ENCODE measurements around the gene CTSL. TPM values are rescaled to one million over a fixed set of nuclear protein-coding genes. Genes with fewer than 3 reads are reported as not detected.

CTSL gene
- total and polyA plus RNA-seq, 2 of the 13 experiments (the other 11 are each of a cell fraction or from before 2014, with no cell fraction given) = 78.1 to 113 TPM

DNA sequence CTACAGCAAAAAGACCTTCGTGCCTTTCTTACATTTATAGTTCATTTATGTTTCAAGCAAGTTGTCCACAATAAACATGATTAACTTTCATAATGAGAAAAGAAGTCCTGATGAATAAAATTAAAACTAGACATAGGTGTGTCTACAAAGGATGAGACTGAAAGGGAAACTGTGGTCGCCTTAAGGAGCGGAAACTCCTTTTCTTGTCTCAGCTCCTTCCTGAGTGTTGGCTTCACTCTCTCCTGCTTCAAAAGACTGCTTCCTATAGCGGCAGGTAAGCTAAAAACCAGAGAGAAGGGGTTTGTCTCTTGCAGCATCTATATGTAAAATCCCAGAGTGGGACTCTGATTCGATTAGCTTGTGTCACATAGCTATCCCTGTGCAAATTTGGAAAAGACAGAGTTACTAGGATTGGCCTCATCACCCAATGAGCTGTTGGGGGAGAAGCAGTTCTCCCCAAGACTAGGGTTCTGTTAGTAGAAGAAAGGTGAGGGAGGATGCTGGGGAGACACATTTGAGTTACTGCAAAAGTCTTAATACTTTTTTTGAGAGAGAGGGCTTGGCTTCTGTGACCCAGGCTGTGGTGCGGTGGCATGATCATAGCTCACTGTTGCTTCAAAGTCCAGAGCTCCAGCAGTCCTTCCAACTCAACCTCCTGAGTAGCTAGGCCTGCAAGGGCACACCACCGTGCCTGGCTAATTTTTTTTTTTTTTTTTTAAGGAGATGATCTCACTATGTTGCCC lies 16.8 kb upstream of the CTSL start:
- Histone ChIP-seq H3K9ac (ENCODE audit: insufficient read depth, low read depth, low read length) (no peak overlapping the region), H3K9me3 (ENCODE audit: low read length) (no peaks in the 10 kb centered on the region), H3K27ac (ENCODE audit: extremely low read length, insufficient read depth, low read length) (no peak overlapping the region), H3K79me2 (ENCODE audit: insufficient read depth, low read length) (no peaks in the 10 kb centered on the region), H4K20me1 (ENCODE audit: insufficient read depth, low read length) (no peaks in the 10 kb centered on the region), H3K4me1 (ENCODE audit: insufficient read depth, low read length) (peaks cover 29% of the 10 kb centered on the region), H3K4me2 (ENCODE audit: low read depth, low read length) (no peak overlapping the region), H3K4me3 (replicated peaks in 1 of 3; ENCODE audit: insufficient read depth in 1 of 3, low read depth in 2 of 3, low read length in 3 of 3) (no peak overlapping the region), H3K36me3 (replicated peaks in 1 of 2; ENCODE audit: control insufficient read depth in 1 of 2, insufficient read depth in 2 of 2, low read length in 2 of 2) (peaks cover 4 to 17% of the 10 kb centered on the region in 2 experiments; a peak in 4 of 5 replicates), H3K27me3 (ENCODE audit: control insufficient read depth in 1 of 2, insufficient read depth in 2 of 2, low read length in 2 of 2) (no peaks in the 10 kb centered on the region), H2AFZ (ENCODE audit: low read length) (no peak overlapping the region)
- DNase-seq (ENCODE audit: low spot score) (no peak), ATAC-seq (no peak), FAIRE-seq (no peak)
- no TSS peak for BruUV-seq (replicated peaks)
- ChIA-PET CTCF (ENCODE audit: low intra/inter-chr PET ratio, low total read pairs) (no interaction called here), POLR2A (interaction anchor here (1.2 kb wide), 1 partner anchor 17 kb away, joined by 4 read pairs; the partner anchor contains the start of gene CTSL)
- intact Hi-C loops (cut with micrococcal nuclease; ENCODE audit: unreplicated experiment) (no loop called here), in situ Hi-C loops (cut with HindIII; ENCODE audit: extremely low pct_ligation_motif_present, low pct_unique_long_range_greater_than_20kb) (no loop called here)
- TF ChIP-seq, protein P1, sequence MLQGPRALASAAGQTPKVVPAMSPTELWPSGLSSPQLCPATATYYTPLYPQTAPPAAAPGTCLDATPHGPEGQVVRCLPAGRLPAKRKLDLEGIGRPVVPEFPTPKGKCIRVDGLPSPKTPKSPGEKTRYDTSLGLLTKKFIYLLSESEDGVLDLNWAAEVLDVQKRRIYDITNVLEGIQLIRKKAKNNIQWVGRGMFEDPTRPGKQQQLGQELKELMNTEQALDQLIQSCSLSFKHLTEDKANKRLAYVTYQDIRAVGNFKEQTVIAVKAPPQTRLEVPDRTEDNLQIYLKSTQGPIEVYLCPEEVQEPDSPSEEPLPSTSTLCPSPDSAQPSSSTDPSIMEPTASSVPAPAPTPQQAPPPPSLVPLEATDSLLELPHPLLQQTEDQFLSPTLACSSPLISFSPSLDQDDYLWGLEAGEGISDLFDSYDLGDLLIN (CRISPR knock-in tag; IDR thresholded peaks at IDR 0.05; ENCODE audit: borderline replicate concordance) = no peak
- TF ChIP-seq RBM22 (optimal IDR thresholded peaks at IDR 0.05; ENCODE audit: low read length) = peak; percentile 22
- WGBS (ENCODE audit: low lambda C conversion rate) = 93% methylated on average over 7 of the region's 7 CpGs

DNA sequence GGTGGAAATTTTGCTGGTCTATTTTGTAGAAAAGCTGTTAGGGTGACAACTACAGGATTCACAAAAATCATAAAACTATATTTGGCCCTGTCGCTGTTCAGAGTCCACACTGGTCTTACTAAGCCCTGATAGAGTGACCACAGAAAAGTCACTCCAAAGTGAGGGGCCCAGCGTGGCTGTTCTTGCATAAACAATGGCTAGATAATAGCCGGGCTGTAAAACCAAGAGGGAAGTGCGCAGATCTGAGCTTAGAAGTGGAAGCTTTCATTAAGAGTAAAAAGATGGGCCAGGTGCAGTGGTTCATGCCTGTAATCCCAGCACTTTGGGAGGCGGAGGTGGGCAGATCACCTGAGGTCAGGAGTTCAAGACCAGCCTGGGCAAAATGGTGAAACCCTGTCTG lies 15.5 kb upstream of the CTSL start:
- H2AFZ ChIP-seq (ENCODE audit: low read length) = no peak overlapping the region
- POLR2A ChIA-PET = interaction anchor here (1.8 kb wide), 1 partner anchor 16 kb away, joined by 3 read pairs; no protein-coding TSS in a partner anchor
- BruUV-seq (replicated peaks) = no TSS peak
- DNase-seq (ENCODE audit: low spot score) (no peak), FAIRE-seq (no peak), ATAC-seq (no peak)
- H3K4me2 ChIP-seq (ENCODE audit: low read depth, low read length) = no peak overlapping the region
- peaks cover 4 to 17% of the 10 kb centered on the region in 2 experiments; a peak in 4 of 5 replicates for H3K36me3 ChIP-seq (replicated peaks in 1 of 2; ENCODE audit: control insufficient read depth in 1 of 2, insufficient read depth in 2 of 2, low read length in 2 of 2)
- H3K79me2 ChIP-seq (ENCODE audit: insufficient read depth, low read length) = no peaks in the 10 kb centered on the region
- H3K9me3 ChIP-seq (ENCODE audit: low read length) = no peaks in the 10 kb centered on the region
- H4K20me1 ChIP-seq (ENCODE audit: insufficient read depth, low read length) = no peaks in the 10 kb centered on the region
- H3K9ac ChIP-seq (ENCODE audit: insufficient read depth, low read depth, low read length) = no peak overlapping the region
- H3K27me3 ChIP-seq (ENCODE audit: control insufficient read depth in 1 of 2, insufficient read depth in 2 of 2, low read length in 2 of 2) = no peaks in the 10 kb centered on the region
- in situ Hi-C loops (cut with HindIII; ENCODE audit: extremely low pct_ligation_motif_present, low pct_unique_long_range_greater_than_20kb) = no loop called here
- peaks cover 39% of the 10 kb centered on the region for H3K4me1 ChIP-seq (ENCODE audit: insufficient read depth, low read length)
- no peak overlapping the region for H3K27ac ChIP-seq (ENCODE audit: extremely low read length, insufficient read depth, low read length)
- no peak overlapping the region for H3K4me3 ChIP-seq (replicated peaks in 1 of 3; ENCODE audit: insufficient read depth in 1 of 3, low read depth in 2 of 3, low read length in 3 of 3)
- 91% methylated on average over 5 of the region's 5 CpGs for WGBS (ENCODE audit: low lambda C conversion rate)
- CTCF ChIA-PET (ENCODE audit: low intra/inter-chr PET ratio, low total read pairs) = no interaction called here
- intact Hi-C loops (cut with micrococcal nuclease; ENCODE audit: unreplicated experiment) = no loop called here
- no peak for TF ChIP-seq ARNTL (CRISPR knock-in tag; IDR thresholded peaks at IDR 0.05)
- no peak for TF ChIP-seq CENPX (CRISPR knock-in tag; IDR thresholded peaks at IDR 0.05)
- TF ChIP-seq ZFP37 (CRISPR knock-in tag; IDR thresholded peaks at IDR 0.05; ENCODE audit: borderline replicate concordance) = no peak
- no peak for TF ChIP-seq ZNF660 (CRISPR knock-in tag; IDR thresholded peaks at IDR 0.05; ENCODE audit: borderline replicate concordance, low read depth)
- no peak for TF ChIP-seq MIER2 (CRISPR knock-in tag; IDR thresholded peaks at IDR 0.05)
- no peak for TF ChIP-seq U2AF1 (optimal IDR thresholded peaks at IDR 0.05; ENCODE audit: low read depth, low read length)
- no peak for TF ChIP-seq NR3C1 (CRISPR knock-in tag; IDR thresholded peaks at IDR 0.05)
- TF ChIP-seq HMGA1 (CRISPR knock-in tag; conservative IDR thresholded peaks at IDR 0.05) = no peak
- TF ChIP-seq, protein P2, sequence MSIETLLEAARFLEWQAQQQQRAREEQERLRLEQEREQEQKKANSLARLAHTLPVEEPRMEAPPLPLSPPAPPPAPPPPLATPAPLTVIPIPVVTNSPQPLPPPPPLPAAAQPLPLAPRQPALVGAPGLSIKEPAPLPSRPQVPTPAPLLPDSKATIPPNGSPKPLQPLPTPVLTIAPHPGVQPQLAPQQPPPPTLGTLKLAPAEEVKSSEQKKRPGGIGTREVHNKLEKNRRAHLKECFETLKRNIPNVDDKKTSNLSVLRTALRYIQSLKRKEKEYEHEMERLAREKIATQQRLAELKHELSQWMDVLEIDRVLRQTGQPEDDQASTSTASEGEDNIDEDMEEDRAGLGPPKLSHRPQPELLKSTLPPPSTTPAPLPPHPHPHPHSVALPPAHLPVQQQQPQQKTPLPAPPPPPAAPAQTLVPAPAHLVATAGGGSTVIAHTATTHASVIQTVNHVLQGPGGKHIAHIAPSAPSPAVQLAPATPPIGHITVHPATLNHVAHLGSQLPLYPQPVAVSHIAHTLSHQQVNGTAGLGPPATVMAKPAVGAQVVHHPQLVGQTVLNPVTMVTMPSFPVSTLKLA (IDR thresholded peaks at IDR 0.05) = no peak
- TF ChIP-seq RFXAP (CRISPR knock-in tag; IDR thresholded peaks at IDR 0.05; ENCODE audit: borderline replicate concordance) = no peak
- no peak for TF ChIP-seq ELF3 (CRISPR knock-in tag; IDR thresholded peaks at IDR 0.05)
- TF ChIP-seq ZNF274 (CRISPR knock-in tag; IDR thresholded peaks at IDR 0.05) = no peak
- TF ChIP-seq ZNF569 (CRISPR knock-in tag; IDR thresholded peaks at IDR 0.05; ENCODE audit: borderline replicate concordance) = no peak
- no peak for TF ChIP-seq ZNF777 (CRISPR knock-in tag; IDR thresholded peaks at IDR 0.05)
- TF ChIP-seq MXD4 (CRISPR knock-in tag; IDR thresholded peaks at IDR 0.05) = no peak
